Caco-2 (cell line): ENCODE measurements around the gene DDTL. TPM values are rescaled to one million over a fixed set of nuclear protein-coding genes. Genes with fewer than 3 reads are reported as not detected.
A peak's percentile ranks its signal among the peaks of the same experiment; 100 is the strongest.
"Not testable (repeated sequence)": the region's sequence is repeated elsewhere in the genome, so short reads cannot be mapped to it uniquely, and the experiment has no call there.

Source experiments
- BruUV-seq: library from RNA; stranded (reverse); fragments of 400-500 nt; replicated peaks from 2 replicates; lab custom pipeline; 2021; lab: Mats Ljungman, UMichigan
- CTCF ChIA-PET: fragments of 300-600 bp; sonication (Branson Sonifier 250); formaldehyde crosslinking; loops from one replicate; lab custom pipeline; 2022; ENCODE audit warnings: antibody characterized with exemption; lab: Charles Lee
- POLR2A ChIA-PET: fragments of 300-600 bp; sonication (Branson Sonifier 250); formaldehyde crosslinking; loops from one replicate; lab custom pipeline; 2022; ENCODE audit warnings: antibody characterized with exemption; lab: Charles Lee
- DNase-seq, 2 experiments: peaks; one replicate each; pipeline versions ENCODE4 v3.0.0 to v3.0.0-alpha.2; 2020 to 2022
- H3K27me3 ChIP-seq: replicated peaks from 2 replicates; pipeline ENCODE4 v1.6.0; 2011; ENCODE audit warnings: low read length; ENCODE audit not compliant: control insufficient read depth, insufficient read depth
- H3K36me3 ChIP-seq: 2 replicates; pipeline ENCODE4 v1.5.1; 2011; ENCODE audit warnings: low read length; ENCODE audit not compliant: control insufficient read depth, insufficient read depth
- H3K4me1 ChIP-seq: fragments of 250-450 bp; sonication (Bioruptor Pico); 2 replicates; pipeline ENCODE4 v1.5.1; 2020; ENCODE audit warnings: mild to moderate bottlenecking
- H3K4me3 ChIP-seq: 2 replicates; pipeline ENCODE4 v1.5.1; 2011; ENCODE audit warnings: low read depth, mild to moderate bottlenecking, control low read depth, low read length
- H3K9me3 ChIP-seq: fragments of 250-450 bp; sonication (Bioruptor Pico); 2 replicates; pipeline ENCODE4 v1.5.1; 2020; ENCODE audit warnings: mild to moderate bottlenecking, moderate library complexity
- H3K27ac Mint-ChIP-seq: one replicate; pipeline ENCODE4 v1.8.0; 2022; ENCODE audit warnings: mixed read lengths; ENCODE audit not compliant: unreplicated experiment
- H3K27me3 Mint-ChIP-seq: one replicate; pipeline ENCODE4 v1.8.0; 2022; ENCODE audit warnings: mixed read lengths; ENCODE audit not compliant: insufficient read depth, unreplicated experiment
- H3K36me3 Mint-ChIP-seq: one replicate; pipeline ENCODE4 v1.8.0; 2022; ENCODE audit warnings: mild to moderate bottlenecking, mixed read lengths; ENCODE audit not compliant: insufficient read depth, unreplicated experiment
- H3K4me1 Mint-ChIP-seq: one replicate; pipeline ENCODE4 v1.8.0; 2022; ENCODE audit warnings: low read depth, mixed read lengths; ENCODE audit not compliant: unreplicated experiment
- H3K4me3 Mint-ChIP-seq: one replicate; pipeline ENCODE4 v1.8.0; 2022; ENCODE audit warnings: mild to moderate bottlenecking, moderate library complexity, mixed read lengths; ENCODE audit not compliant: unreplicated experiment
- H3K9me3 Mint-ChIP-seq: one replicate; pipeline ENCODE4 v1.8.0; 2022; ENCODE audit warnings: mixed read lengths; ENCODE audit not compliant: unreplicated experiment
- intact Hi-C: fragments of 100-400 bp; cut with micrococcal nuclease; formaldehyde crosslinking; loops from one replicate; pipeline ENCODE4 v1.10.0; 2022; ENCODE audit not compliant: unreplicated experiment
- total RNA-seq: library from RNA; stranded (reverse); gene quantifications from 2 replicates; pipeline ENCODE4 v1.2.3, GENCODE V29; 2022
- TF ChIP-seq, protein P1 (sequence below), 2 experiments: fragments of 200-600 bp in 1 of 2; IDR thresholded peaks; 1 replicate in 1 of 2; 2 replicates in 1 of 2; pipeline versions ENCODE4 v1.5.1 to v1.8.0; 2011 to 2022; ENCODE audit warnings: antibody characterized with exemption in 1 of 2, control low read depth in 1 of 2, inconsistent platforms in 1 of 2, low read depth in 1 of 2, low read length in 1 of 2, mild to moderate bottlenecking in 1 of 2, moderate library complexity in 1 of 2; ENCODE audit not compliant: insufficient read depth in 1 of 2, severe bottlenecking in 1 of 2, unreplicated experiment in 1 of 2

DDTL gene
- total RNA-seq, 1 experiment from 2014 or later: 4.1 TPM

DNA sequence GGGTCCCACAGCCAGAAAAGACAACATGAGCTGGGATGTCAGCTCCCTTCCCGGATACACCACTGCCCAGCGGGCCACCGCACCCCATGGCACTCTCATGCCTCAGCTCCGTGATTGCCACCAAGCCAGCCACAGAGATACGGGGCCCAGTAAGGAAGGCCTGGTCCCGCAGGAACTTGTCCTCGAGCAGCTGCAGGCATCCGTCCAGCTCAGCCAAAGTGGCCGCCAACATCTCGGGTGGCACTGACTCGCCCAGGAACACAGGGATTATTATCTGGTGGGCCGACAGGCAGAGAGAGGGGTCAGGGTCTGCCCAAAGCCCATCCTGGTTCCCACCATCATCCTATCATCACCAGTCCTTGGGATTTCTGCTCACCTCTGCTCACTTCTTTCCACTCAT is 10.6 kb downstream of the DDTL start:
- BruUV-seq, CTCF ChIA-PET, H3K4me3 Mint-ChIP-seq, H3K4me1 ChIP-seq, H3K4me3 ChIP-seq, H3K27ac Mint-ChIP-seq, intact Hi-C loops, H3K9me3 ChIP-seq, H3K36me3 Mint-ChIP-seq, H3K27me3 Mint-ChIP-seq, H3K27me3 ChIP-seq, DNase-seq, H3K36me3 ChIP-seq, POLR2A ChIA-PET, H3K9me3 Mint-ChIP-seq, H3K4me1 Mint-ChIP-seq: not testable (repeated sequence)

DNA sequence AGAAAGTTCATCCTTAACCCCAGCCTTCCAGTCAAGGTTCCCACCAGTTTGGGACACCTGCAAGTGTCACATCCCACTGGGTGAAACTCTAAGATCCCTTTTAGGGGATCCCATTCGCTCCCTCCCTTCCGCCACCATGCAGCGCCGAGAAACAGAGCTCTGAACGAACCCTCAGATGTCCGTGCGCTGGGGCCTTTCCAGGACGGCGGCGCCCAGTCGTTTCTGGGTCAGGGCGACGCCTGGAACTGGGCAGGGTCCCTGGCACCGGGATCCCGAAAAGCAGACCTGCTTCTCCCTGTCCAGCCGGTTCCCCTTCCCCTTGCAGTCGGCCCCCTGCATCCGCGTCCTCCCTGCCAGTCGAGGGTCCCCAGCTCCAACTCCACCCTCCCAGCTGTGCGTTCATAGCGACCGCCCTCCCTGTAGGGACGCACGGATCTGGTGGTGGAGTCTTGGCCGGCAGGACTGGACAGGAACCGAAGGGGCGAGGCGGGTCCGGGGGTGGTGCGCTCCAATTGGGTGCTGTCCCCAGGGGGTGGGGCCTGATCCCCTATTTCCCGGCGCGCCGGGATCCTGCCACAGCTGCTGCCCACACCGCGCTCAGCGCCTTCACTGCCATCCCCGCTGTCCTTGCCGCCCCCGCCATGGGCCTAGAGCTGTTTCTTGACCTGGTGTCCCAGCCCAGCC is 13.0 kb downstream of the DDTL start, which contains the start of gene GSTT2:
TSS of gene GSTT2 (plus strand) at position 578 of the 684 bp plus-strand sequence.
- H3K27ac Mint-ChIP-seq, CTCF ChIA-PET, H3K9me3 Mint-ChIP-seq, H3K4me1 Mint-ChIP-seq, BruUV-seq, DNase-seq, H3K36me3 Mint-ChIP-seq, H3K9me3 ChIP-seq, POLR2A ChIA-PET, H3K36me3 ChIP-seq, H3K27me3 Mint-ChIP-seq, H3K27me3 ChIP-seq, H3K4me3 Mint-ChIP-seq, H3K4me1 ChIP-seq, H3K4me3 ChIP-seq: not testable (repeated sequence)
- intact Hi-C loops: loop anchor here (5.0 kb wide), 2 partner anchors 183 to 198 kb away; no protein-coding TSS in a partner anchor

DNA sequence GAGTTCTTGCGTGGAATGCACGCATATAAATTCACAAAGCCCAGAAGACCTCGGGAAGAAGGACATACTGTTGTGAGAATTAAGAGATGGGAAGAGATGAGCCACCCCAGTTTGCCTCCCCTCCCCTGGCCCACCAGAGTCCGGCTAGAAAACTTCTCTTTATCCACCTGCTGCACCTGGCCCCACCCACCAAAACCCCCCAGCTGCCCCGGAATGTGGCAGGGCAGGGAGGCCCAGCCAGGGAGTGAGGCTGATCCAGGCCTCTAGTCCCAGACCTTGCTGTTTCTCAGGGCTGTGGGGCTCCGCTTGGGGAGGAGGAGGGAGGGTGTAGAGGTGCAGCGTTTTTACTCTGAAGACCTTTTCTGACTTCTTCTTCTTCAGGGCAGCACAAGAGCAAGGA is 13.9 kb downstream of the DDTL start:
- H3K36me3 ChIP-seq, POLR2A ChIA-PET, H3K9me3 Mint-ChIP-seq, H3K27ac Mint-ChIP-seq, H3K4me3 Mint-ChIP-seq, H3K4me3 ChIP-seq, DNase-seq, H3K27me3 Mint-ChIP-seq, H3K9me3 ChIP-seq, H3K27me3 ChIP-seq, CTCF ChIA-PET, H3K4me1 Mint-ChIP-seq, H3K36me3 Mint-ChIP-seq, H3K4me1 ChIP-seq: not testable (repeated sequence)
- BruUV-seq: TSS peak; percentile 20
- intact Hi-C loops: loop anchor here (5.0 kb wide), 2 partner anchors 182 to 197 kb away; no protein-coding TSS in a partner anchor

DNA sequence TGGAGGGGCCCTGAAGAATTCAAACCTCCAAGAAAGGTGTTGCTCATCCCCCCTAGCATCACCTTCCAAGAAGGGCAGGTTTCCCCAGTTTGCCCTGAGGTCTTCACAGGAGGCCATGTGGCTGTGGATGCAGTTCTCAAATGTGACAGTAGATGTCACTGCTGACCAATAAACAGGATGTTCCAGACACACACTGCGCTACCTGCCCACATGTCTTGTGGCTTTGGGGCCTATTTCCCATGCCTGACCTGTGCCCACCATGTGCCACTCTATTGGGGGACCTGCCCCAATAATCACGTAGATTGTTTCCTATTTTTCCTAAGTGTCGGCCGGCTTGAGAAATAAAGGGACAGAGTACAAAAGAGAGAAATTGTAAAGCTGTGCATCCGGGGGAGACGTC is 17.7 kb downstream of the DDTL start:
- Histone ChIP-seq H3K36me3 (no peaks in the 10 kb centered on the region), H3K27me3 (no peaks in the 10 kb centered on the region), H3K9me3 (no peaks in the 10 kb centered on the region), H3K4me1 (no peaks in the 10 kb centered on the region), H3K4me3 (no peak overlapping the region)
- Mint-ChIP-seq H3K27ac (no peak overlapping the region), H3K4me3 (no peak overlapping the region), H3K4me1 (no peaks in the 10 kb centered on the region), H3K36me3 (no peaks in the 10 kb centered on the region), H3K9me3 (peaks cover 8% of the 10 kb centered on the region), H3K27me3 (no peaks in the 10 kb centered on the region)
- no TSS peak for BruUV-seq
- intact Hi-C loops: loop anchor here (5.0 kb wide), 2 partner anchors 178 to 193 kb away; no protein-coding TSS in a partner anchor
- TF ChIP-seq, protein P1, sequence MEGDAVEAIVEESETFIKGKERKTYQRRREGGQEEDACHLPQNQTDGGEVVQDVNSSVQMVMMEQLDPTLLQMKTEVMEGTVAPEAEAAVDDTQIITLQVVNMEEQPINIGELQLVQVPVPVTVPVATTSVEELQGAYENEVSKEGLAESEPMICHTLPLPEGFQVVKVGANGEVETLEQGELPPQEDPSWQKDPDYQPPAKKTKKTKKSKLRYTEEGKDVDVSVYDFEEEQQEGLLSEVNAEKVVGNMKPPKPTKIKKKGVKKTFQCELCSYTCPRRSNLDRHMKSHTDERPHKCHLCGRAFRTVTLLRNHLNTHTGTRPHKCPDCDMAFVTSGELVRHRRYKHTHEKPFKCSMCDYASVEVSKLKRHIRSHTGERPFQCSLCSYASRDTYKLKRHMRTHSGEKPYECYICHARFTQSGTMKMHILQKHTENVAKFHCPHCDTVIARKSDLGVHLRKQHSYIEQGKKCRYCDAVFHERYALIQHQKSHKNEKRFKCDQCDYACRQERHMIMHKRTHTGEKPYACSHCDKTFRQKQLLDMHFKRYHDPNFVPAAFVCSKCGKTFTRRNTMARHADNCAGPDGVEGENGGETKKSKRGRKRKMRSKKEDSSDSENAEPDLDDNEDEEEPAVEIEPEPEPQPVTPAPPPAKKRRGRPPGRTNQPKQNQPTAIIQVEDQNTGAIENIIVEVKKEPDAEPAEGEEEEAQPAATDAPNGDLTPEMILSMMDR (IDR thresholded peaks at IDR 0.05; ENCODE audit: insufficient read depth in 1 of 2, low read depth in 1 of 2, low read length in 1 of 2, severe bottlenecking in 1 of 2, unreplicated experiment in 1 of 2): peak; percentile 65 to 80
- DNase-seq: peak; percentile 53 to 67
- ChIA-PET POLR2A (no interaction called here), CTCF (no interaction called here)

DNA sequence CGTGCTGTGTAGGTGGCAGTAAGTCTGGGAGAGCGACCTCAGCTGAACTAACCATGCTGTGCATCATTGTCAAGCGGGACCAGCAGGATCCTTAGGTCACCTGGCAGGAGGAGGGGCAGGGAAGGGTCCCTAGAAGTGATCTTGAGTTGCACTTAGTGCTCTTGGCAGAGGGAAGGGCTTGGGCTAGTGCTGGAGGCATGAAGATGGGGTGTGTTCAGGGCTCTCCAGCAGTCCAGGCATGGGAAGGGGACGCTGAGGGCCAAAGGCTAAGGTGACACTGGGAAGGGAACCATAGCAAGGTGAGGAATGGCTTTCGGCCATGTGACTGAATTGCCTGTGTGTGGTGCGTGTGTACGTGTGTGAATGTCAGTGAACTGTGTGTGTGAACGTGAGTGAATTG is 19.4 kb downstream of the DDTL start:
- H3K9me3 Mint-ChIP-seq, CTCF ChIA-PET, H3K4me3 Mint-ChIP-seq, H3K4me1 ChIP-seq, H3K36me3 ChIP-seq, intact Hi-C loops, BruUV-seq, H3K4me1 Mint-ChIP-seq, H3K9me3 ChIP-seq, H3K4me3 ChIP-seq, POLR2A ChIA-PET, H3K27ac Mint-ChIP-seq, H3K36me3 Mint-ChIP-seq, DNase-seq, H3K27me3 Mint-ChIP-seq, H3K27me3 ChIP-seq: not testable (repeated sequence)

DNA sequence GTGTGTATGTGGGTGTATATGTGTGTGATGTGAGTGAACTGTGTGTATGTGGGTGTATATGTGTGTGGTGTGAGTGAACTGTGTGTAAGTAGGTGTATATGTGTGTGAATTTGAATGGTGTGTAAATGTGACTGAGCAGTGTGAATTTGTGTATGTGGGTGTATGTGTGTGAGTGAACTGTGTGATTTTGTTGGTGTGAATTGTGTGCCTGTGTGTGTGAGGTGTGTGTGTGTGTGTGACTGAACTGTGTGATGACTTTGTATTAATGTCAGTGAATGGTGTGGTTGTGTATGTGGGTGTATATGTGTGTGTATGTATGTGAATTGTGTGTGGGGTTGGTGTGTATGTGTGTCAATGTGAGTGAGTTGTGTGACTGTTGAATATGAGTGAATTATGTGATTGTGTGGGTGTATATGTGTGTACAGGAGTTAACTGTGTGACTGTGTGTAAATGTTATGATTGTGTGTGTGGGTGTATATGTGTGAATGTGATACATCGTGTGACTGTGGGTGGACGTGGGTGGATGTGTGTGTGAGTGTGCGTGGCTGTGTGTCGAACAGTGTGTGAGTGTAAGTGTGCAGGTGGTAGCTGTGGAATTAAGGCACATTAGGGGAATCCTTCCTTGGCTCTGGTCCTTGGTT is 20.0 kb downstream of the DDTL start:
- H3K4me1 Mint-ChIP-seq, DNase-seq, H3K9me3 Mint-ChIP-seq, POLR2A ChIA-PET, H3K9me3 ChIP-seq, H3K4me1 ChIP-seq, H3K4me3 Mint-ChIP-seq, H3K36me3 Mint-ChIP-seq, CTCF ChIA-PET, H3K4me3 ChIP-seq, BruUV-seq, H3K27me3 ChIP-seq, intact Hi-C loops, H3K36me3 ChIP-seq, H3K27me3 Mint-ChIP-seq, H3K27ac Mint-ChIP-seq: not testable (repeated sequence)
